ENCODE data around the gene SPIB.

GRCh38 chr19:50394017-50394416, 24.7 kb upstream of the SPIB start:
- TF ChIP-seq CTCF (IDR thresholded peaks at IDR 0.05 in 8 of 11, conservative IDR thresholded peaks at IDR 0.05 in 3 of 11) (no peak), POLR2A (IDR thresholded peaks at IDR 0.05) (no peak), POLR2AphosphoS5 (IDR thresholded peaks at IDR 0.05) (no peak)
